ENCODE data around the gene ZNF516.

Gene ZNF516

DNA sequence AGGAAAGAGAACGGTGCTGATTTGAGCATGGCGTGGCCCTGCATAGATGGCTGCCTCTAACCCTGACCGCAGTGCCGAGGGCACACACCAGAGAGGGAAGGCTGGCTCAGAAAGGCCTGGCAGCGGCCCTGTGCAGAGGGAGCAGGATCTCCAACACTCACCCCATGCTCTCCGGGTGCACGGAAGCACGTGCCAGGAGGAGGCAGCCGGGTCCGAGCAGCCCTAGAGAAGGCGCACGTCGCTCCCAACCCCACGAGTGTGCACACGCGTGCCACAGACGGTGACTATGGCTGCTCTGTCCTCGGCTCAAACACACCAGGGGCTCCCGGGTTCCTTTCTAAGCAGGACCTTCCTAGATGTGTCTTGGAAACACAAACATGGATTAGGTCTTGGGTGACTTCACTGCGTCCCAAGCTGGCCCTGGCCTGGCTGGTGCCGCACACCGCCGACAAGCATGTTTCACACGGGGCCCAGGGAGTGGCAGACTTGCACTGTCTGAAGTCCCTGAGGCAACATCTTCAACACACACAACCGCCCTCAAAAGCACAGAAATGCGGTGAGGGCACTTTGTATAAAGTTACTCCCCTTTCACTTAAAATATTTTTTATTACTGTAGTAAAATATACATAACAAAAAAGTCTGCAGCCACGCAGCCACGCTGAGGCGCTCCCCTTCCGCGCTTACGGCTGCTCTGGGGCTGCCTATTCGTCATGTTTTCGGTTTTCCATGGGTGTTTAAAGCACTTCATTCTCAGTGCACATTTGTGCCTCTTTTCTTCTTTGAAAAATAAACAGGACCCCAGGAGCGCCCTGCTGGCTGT, 110.0 kb downstream of the ZNF516 start:
- no peak for ATAC-seq
- no peak for TF ChIP-seq ZNF70 (CRISPR knock-in tag; IDR thresholded peaks at IDR 0.05)
- TF ChIP-seq ZFP30 (CRISPR knock-in tag; IDR thresholded peaks at IDR 0.05): no peak
- TF ChIP-seq RARB (CRISPR knock-in tag; IDR thresholded peaks at IDR 0.05): no peak
- TF ChIP-seq, protein P1, sequence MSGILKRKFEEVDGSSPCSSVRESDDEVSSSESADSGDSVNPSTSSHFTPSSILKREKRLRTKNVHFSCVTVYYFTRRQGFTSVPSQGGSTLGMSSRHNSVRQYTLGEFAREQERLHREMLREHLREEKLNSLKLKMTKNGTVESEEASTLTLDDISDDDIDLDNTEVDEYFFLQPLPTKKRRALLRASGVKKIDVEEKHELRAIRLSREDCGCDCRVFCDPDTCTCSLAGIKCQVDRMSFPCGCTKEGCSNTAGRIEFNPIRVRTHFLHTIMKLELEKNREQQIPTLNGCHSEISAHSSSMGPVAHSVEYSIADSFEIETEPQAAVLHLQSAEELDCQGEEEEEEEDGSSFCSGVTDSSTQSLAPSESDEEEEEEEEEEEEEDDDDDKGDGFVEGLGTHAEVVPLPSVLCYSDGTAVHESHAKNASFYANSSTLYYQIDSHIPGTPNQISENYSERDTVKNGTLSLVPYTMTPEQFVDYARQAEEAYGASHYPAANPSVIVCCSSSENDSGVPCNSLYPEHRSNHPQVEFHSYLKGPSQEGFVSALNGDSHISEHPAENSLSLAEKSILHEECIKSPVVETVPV (CRISPR knock-in tag; IDR thresholded peaks at IDR 0.05): no peak
- TF ChIP-seq TOX (CRISPR knock-in tag; IDR thresholded peaks at IDR 0.05; ENCODE audit: borderline replicate concordance): no peak
- no peak for TF ChIP-seq ZC3H10 (CRISPR knock-in tag; IDR thresholded peaks at IDR 0.05)

GRCh38 chr18:76384114-76384790, 110.8 kb downstream of the ZNF516 start:
- TF ChIP-seq TCF4 (CRISPR knock-in tag; IDR thresholded peaks at IDR 0.05; ENCODE audit: borderline replicate concordance): no peak
- no peak for TF ChIP-seq ZNF70 (CRISPR knock-in tag; IDR thresholded peaks at IDR 0.05)
- TF ChIP-seq OSR1 (CRISPR knock-in tag; IDR thresholded peaks at IDR 0.05): no peak
- TF ChIP-seq, protein P1 (CRISPR knock-in tag; IDR thresholded peaks at IDR 0.05): no peak
- no peak for TF ChIP-seq SNAI2 (CRISPR knock-in tag; IDR thresholded peaks at IDR 0.05)
- TF ChIP-seq, protein P2, sequence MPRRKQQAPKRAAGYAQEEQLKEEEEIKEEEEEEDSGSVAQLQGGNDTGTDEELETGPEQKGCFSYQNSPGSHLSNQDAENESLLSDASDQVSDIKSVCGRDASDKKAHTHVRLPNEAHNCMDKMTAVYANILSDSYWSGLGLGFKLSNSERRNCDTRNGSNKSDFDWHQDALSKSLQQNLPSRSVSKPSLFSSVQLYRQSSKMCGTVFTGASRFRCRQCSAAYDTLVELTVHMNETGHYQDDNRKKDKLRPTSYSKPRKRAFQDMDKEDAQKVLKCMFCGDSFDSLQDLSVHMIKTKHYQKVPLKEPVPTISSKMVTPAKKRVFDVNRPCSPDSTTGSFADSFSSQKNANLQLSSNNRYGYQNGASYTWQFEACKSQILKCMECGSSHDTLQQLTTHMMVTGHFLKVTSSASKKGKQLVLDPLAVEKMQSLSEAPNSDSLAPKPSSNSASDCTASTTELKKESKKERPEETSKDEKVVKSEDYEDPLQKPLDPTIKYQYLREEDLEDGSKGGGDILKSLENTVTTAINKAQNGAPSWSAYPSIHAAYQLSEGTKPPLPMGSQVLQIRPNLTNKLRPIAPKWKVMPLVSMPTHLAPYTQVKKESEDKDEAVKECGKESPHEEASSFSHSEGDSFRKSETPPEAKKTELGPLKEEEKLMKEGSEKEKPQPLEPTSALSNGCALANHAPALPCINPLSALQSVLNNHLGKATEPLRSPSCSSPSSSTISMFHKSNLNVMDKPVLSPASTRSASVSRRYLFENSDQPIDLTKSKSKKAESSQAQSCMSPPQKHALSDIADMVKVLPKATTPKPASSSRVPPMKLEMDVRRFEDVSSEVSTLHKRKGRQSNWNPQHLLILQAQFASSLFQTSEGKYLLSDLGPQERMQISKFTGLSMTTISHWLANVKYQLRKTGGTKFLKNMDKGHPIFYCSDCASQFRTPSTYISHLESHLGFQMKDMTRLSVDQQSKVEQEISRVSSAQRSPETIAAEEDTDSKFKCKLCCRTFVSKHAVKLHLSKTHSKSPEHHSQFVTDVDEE (CRISPR knock-in tag; IDR thresholded peaks at IDR 0.05): no peak
- TF ChIP-seq ISL1 (CRISPR knock-in tag; IDR thresholded peaks at IDR 0.05): no peak
- no peak for ATAC-seq

DNA sequence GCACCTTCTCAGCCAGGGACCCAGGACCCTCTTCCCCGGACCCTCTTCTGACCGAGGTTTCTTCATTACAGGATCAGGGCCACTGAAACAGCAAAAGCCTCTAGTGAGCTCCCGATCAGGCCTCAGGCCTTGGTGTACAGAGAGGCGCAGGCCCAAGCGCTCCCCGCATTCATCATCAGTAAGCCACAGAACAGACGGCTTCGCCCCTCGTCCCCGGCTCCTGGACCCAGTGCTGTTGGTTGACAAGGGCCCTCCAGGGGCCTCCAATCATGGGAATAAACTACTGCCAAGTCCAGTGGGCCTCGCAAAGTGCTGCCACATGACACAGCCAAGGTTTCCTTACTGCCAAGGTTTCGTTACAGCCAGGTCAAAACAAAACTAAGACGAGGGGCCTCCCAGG, 111.4 kb downstream of the ZNF516 start:
- no peak for ATAC-seq
- TF ChIP-seq ESRRG (CRISPR knock-in tag; IDR thresholded peaks at IDR 0.05) (no peak), ZFP30 (CRISPR knock-in tag; IDR thresholded peaks at IDR 0.05) (no peak), PPARA (CRISPR knock-in tag; IDR thresholded peaks at IDR 0.05; ENCODE audit: borderline replicate concordance) (no peak), ZNF70 (CRISPR knock-in tag; IDR thresholded peaks at IDR 0.05) (no peak), ZC3H10 (CRISPR knock-in tag; IDR thresholded peaks at IDR 0.05) (no peak), CREB5 (CRISPR knock-in tag; IDR thresholded peaks at IDR 0.05; ENCODE audit: low read depth) (no peak), TCF4 (CRISPR knock-in tag; IDR thresholded peaks at IDR 0.05; ENCODE audit: borderline replicate concordance) (no peak), TOX (CRISPR knock-in tag; IDR thresholded peaks at IDR 0.05; ENCODE audit: borderline replicate concordance) (no peak), GLIS3 (CRISPR knock-in tag; IDR thresholded peaks at IDR 0.05) (no peak), RARB (CRISPR knock-in tag; IDR thresholded peaks at IDR 0.05) (no peak), CSDC2 (CRISPR knock-in tag; IDR thresholded peaks at IDR 0.05) (no peak), POU6F1 (CRISPR knock-in tag; IDR thresholded peaks at IDR 0.05; ENCODE audit: borderline replicate concordance, low read depth) (no peak)
- TF ChIP-seq, protein P1 (CRISPR knock-in tag; IDR thresholded peaks at IDR 0.05): no peak
- TF ChIP-seq, protein P2 (CRISPR knock-in tag; IDR thresholded peaks at IDR 0.05): no peak
- TF ChIP-seq, protein P3, sequence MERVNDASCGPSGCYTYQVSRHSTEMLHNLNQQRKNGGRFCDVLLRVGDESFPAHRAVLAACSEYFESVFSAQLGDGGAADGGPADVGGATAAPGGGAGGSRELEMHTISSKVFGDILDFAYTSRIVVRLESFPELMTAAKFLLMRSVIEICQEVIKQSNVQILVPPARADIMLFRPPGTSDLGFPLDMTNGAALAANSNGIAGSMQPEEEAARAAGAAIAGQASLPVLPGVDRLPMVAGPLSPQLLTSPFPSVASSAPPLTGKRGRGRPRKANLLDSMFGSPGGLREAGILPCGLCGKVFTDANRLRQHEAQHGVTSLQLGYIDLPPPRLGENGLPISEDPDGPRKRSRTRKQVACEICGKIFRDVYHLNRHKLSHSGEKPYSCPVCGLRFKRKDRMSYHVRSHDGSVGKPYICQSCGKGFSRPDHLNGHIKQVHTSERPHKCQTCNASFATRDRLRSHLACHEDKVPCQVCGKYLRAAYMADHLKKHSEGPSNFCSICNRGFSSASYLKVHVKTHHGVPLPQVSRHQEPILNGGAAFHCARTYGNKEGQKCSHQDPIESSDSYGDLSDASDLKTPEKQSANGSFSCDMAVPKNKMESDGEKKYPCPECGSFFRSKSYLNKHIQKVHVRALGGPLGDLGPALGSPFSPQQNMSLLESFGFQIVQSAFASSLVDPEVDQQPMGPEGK (CRISPR knock-in tag; IDR thresholded peaks at IDR 0.05; ENCODE audit: borderline replicate concordance): no peak
